Smooth muscle cell (in vitro differentiated cells): ENCODE data around the gene NEXMIF. TPM values are rescaled to one million over a fixed set of nuclear protein-coding genes. Genes with fewer than 3 reads are reported as not detected.
"Not testable (repeated sequence)": the region's sequence is repeated elsewhere in the genome, so short reads cannot be mapped to it uniquely, and the experiment has no call there.

Source experiments
- DNase-seq: peaks from one replicate; lab custom pipeline; 2025; ENCODE audit not compliant: unreplicated experiment; lab: John Stamatoyannopoulos, UW
- H2AFZ ChIP-seq: fragments of 200-600 bp; sonication (generic); 2 replicates; pipeline ENCODE4 v1.6.0; 2016; ENCODE audit warnings: antibody characterized with exemption, low read depth, mild to moderate bottlenecking
- H3F3A ChIP-seq: fragments of 200-600 bp; sonication (generic); 2 replicates; pipeline ENCODE4 v1.6.0; 2017; ENCODE audit warnings: antibody characterized with exemption, low read depth
- H3K27ac ChIP-seq: fragments of 200-600 bp; sonication (generic); 2 replicates; pipeline ENCODE4 v1.5.1; 2016; ENCODE audit warnings: low read depth, mild to moderate bottlenecking
- H3K27me3 ChIP-seq: fragments of 200-600 bp; sonication (generic); 2 replicates; pipeline ENCODE4 v1.6.1; 2016; ENCODE audit warnings: low read depth, mild to moderate bottlenecking
- H3K36me3 ChIP-seq: fragments of 200-600 bp; sonication (generic); 2 replicates; pipeline ENCODE4 v1.5.1; 2016; ENCODE audit warnings: low read depth
- H3K4me1 ChIP-seq: fragments of 200-600 bp; sonication (generic); 2 replicates; pipeline ENCODE4 v1.5.1; 2016; ENCODE audit warnings: low read depth
- H3K4me2 ChIP-seq: fragments of 200-600 bp; sonication (generic); 2 replicates; pipeline ENCODE4 v1.6.0; 2016; ENCODE audit warnings: mild to moderate bottlenecking
- H3K4me3 ChIP-seq: fragments of 200-600 bp; sonication (generic); 2 replicates; pipeline ENCODE4 v1.5.1; 2016; ENCODE audit warnings: mild to moderate bottlenecking
- H3K79me2 ChIP-seq: fragments of 200-600 bp; sonication (generic); 2 replicates; pipeline ENCODE4 v1.6.0; 2016; ENCODE audit warnings: low read depth, mild to moderate bottlenecking
- H3K9ac ChIP-seq: fragments of 200-600 bp; sonication (generic); 2 replicates; pipeline ENCODE4 v1.6.0; 2016; ENCODE audit warnings: low read depth
- H3K9me3 ChIP-seq: fragments of 200-600 bp; sonication (generic); replicated peaks from 2 replicates; pipeline ENCODE4 v1.5.1; 2016; ENCODE audit warnings: low read depth
- H4K20me1 ChIP-seq: fragments of 200-600 bp; sonication (generic); 2 replicates; pipeline ENCODE4 v1.6.0; 2016; ENCODE audit warnings: low read depth
- CTCF ChIP-seq: fragments of 200-600 bp; sonication (generic); IDR thresholded peaks from 2 replicates; pipeline ENCODE4 v1.5.1; 2017; ENCODE audit warnings: borderline replicate concordance, mild to moderate bottlenecking, antibody characterized with exemption; ENCODE audit not compliant: insufficient read depth, poor library complexity, severe bottlenecking
- WGBS: methylation state at CpG from one replicate; pipeline ENCODE4 v1.1.7; 2016; ENCODE audit warnings: low lambda C conversion rate; 5-methylcytosine and 5-hydroxymethylcytosine counted together
- polyA plus RNA-seq: library from polyadenylated mRNA; unstranded; fragments of >200 nt; fragmentation: Nextera tagmentation; extraction: Ambion mirVana; gene quantifications from 2 replicates; pipeline ENCODE4 v1.2.1, GENCODE V29; 2016
- total RNA-seq: library from RNA; depleted of rRNA; stranded (reverse); fragments of >200 nt; gene quantifications from 2 replicates; pipeline ENCODE4 v1.2.3, GENCODE V29; 2014

NEXMIF gene
- total and polyA plus RNA-seq, 2 experiments from 2014 or later, result 0.27 TPM; not detected in 1

DNA sequence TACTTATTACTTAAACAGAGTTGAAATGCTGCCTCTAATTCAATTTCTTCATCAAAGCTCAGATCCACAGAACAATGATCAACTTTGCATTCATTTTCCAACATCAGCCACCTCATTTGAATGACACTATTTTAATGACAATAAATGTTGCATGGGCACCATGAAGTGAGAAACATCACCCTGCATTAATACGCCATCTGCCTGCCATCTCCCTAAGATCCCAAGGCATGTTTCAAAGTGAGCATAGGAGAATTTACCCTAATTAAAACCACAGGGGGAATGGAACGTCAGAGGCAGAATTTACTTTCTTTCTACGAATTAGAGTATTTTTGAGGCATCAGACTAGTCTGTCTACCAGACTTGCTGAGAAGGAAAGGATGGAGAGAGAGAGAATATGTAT lies 32.7 kb downstream of the NEXMIF start:
- no peaks in the 10 kb centered on the region for H3K36me3 ChIP-seq
- 65% methylated on average over 3 of the region's 3 CpGs for WGBS
- no peak for DNase-seq

GRCh38 chrX:74890676-74891430 lies 34.4 kb downstream of the NEXMIF start:
- no peak overlapping the region for H2AFZ ChIP-seq
- H3K27me3 ChIP-seq, result no peaks in the 10 kb centered on the region

More for the DNA sequence above, 32.7 kb downstream of the NEXMIF start:
- Histone ChIP-seq H3K27ac (no peak overlapping the region), H3F3A (no peaks in the 10 kb centered on the region), H3K4me2 (no peak overlapping the region), H3K27me3 (no peaks in the 10 kb centered on the region), H2AFZ (no peak overlapping the region), H4K20me1 (no peaks in the 10 kb centered on the region), H3K4me1 (no peaks in the 10 kb centered on the region), H3K4me3 (no peak overlapping the region), H3K79me2 (no peaks in the 10 kb centered on the region), H3K9me3 (peaks cover 3% of the 10 kb centered on the region), H3K9ac (no peak overlapping the region)
- TF ChIP-seq CTCF, result no peak

GRCh38 chrX:74882383-74882782 lies 42.9 kb downstream of the NEXMIF start:
- H3F3A ChIP-seq, H4K20me1 ChIP-seq, H3K27ac ChIP-seq, H3K79me2 ChIP-seq, H3K4me1 ChIP-seq, H3K9ac ChIP-seq, DNase-seq, H3K4me3 ChIP-seq, H3K4me2 ChIP-seq, H3K36me3 ChIP-seq, H3K27me3 ChIP-seq, H3K9me3 ChIP-seq, H2AFZ ChIP-seq: not testable (repeated sequence)
- WGBS, result 82% methylated on average over 9 of the region's 9 CpGs

More at GRCh38 chrX:74890676-74891430, 34.4 kb downstream of the NEXMIF start:
- Histone ChIP-seq H4K20me1 (no peaks in the 10 kb centered on the region), H3K79me2 (no peaks in the 10 kb centered on the region), H3K27ac (no peak overlapping the region), H3K4me3 (no peak overlapping the region), H3K4me1 (no peaks in the 10 kb centered on the region), H3K9me3 (peaks cover 3% of the 10 kb centered on the region), H3K9ac (no peak overlapping the region), H3F3A (no peaks in the 10 kb centered on the region), H3K36me3 (no peaks in the 10 kb centered on the region), H3K4me2 (no peak overlapping the region)
- WGBS, result 66% methylated on average over 4 of the region's 4 CpGs
- DNase-seq, result no peak
- TF ChIP-seq CTCF, result no peak

- no peak for TF ChIP-seq CTCF
- Histone ChIP-seq H3K4me3 (no peak overlapping the region), H3K79me2 (no peaks in the 10 kb centered on the region), H3K36me3 (no peaks in the 10 kb centered on the region), H3K27ac (no peak overlapping the region), H3K4me2 (no peak overlapping the region), H3K4me1 (no peaks in the 10 kb centered on the region), H3K9ac (no peak overlapping the region), H2AFZ (no peak overlapping the region), H3K27me3 (no peaks in the 10 kb centered on the region), H4K20me1 (no peaks in the 10 kb centered on the region), H3K9me3 (no peaks in the 10 kb centered on the region), H3F3A (no peaks in the 10 kb centered on the region)
- no peak for DNase-seq
- WGBS, result 87% methylated on average over 4 of the region's 4 CpGs
These were observed 59.5 kb downstream of the NEXMIF start for GRCh38 chrX:74865725-74866124.
